CD14-positive monocyte (primary cell): Measurements from ENCODE around the gene ADAMTSL3. TPM values are rescaled to one million over a fixed set of nuclear protein-coding genes. Genes with fewer than 3 reads are reported as not detected.

ENCODE experiments used
- DNase-seq, 3 donors: peaks; one replicate each; pipeline ENCODE4 v3.0.0-alpha.2; 2011 to 2022
- H2AFZ ChIP-seq: 2 replicates; pipeline ENCODE4 v1.6.0; 2012; ENCODE audit warnings: mild to moderate bottlenecking, low read depth, low read length, inconsistent platforms; ENCODE audit not compliant: insufficient read depth, poor library complexity, severe bottlenecking
- H3K27ac ChIP-seq, 2 donors: 1 replicate in 1 of 2; 2 replicates in 1 of 2; pipeline ENCODE4 v1.5.1; 2012 to 2013; ENCODE audit warnings: low read length in 2 of 2, control low read depth in 1 of 2, inconsistent platforms in 1 of 2, low read depth in 1 of 2, mild to moderate bottlenecking in 1 of 2
- H3K27me3 ChIP-seq, 2 donors: one replicate each; pipeline versions ENCODE4 v1.6.0 to v1.6.1; 2011 to 2013; ENCODE audit warnings: low read length in 2 of 2; ENCODE audit not compliant: control insufficient read depth in 2 of 2, insufficient read depth in 2 of 2
- H3K36me3 ChIP-seq, 2 donors: replicated peaks in 1 of 2; 1 replicate in 1 of 2; 2 replicates in 1 of 2; pipeline versions ENCODE4 v1.5.1 to v1.6.1; 2012 to 2013; ENCODE audit warnings: low read length in 2 of 2, control low read depth in 1 of 2, inconsistent platforms in 1 of 2, mild to moderate bottlenecking in 1 of 2; ENCODE audit not compliant: insufficient read depth in 2 of 2, control insufficient read depth in 1 of 2
- H3K4me1 ChIP-seq, 2 donors: 1 replicate in 1 of 2; 2 replicates in 1 of 2; pipeline versions ENCODE4 v1.5.1 to v1.6.1; 2012 to 2013; ENCODE audit warnings: low read length in 2 of 2, control low read depth in 1 of 2, inconsistent platforms in 1 of 2, mild to moderate bottlenecking in 1 of 2, moderate library complexity in 1 of 2; ENCODE audit not compliant: insufficient read depth in 2 of 2, control insufficient read depth in 1 of 2
- H3K4me2 ChIP-seq: replicated peaks from 2 replicates; pipeline ENCODE3; 2012; ENCODE audit warnings: low read length, moderate library complexity, mild to moderate bottlenecking; ENCODE audit not compliant: poor library complexity, severe bottlenecking; ENCODE audit errors: extremely low read depth
- H3K4me3 ChIP-seq, 3 experiments: fragments of 200-600 bp in 1 of 3; sonication (generic) in 1 of 3; replicated peaks in 1 of 3; 1 replicate in 2 of 3; 2 replicates in 1 of 3; pipeline ENCODE4 v1.5.1; 2011 to 2013; ENCODE audit warnings: low read length in 3 of 3, mild to moderate bottlenecking in 3 of 3, control low read depth in 2 of 3, low read depth in 2 of 3, inconsistent platforms in 1 of 3, moderate library complexity in 1 of 3
- H3K79me2 ChIP-seq: 2 replicates; pipeline ENCODE4 v1.6.0; 2012; ENCODE audit warnings: mild to moderate bottlenecking, control low read depth, inconsistent platforms, low read length, moderate library complexity; ENCODE audit not compliant: insufficient read depth
- H3K9ac ChIP-seq: 2 replicates; pipeline ENCODE4 v1.6.0; 2017; ENCODE audit warnings: low read length, mild to moderate bottlenecking; ENCODE audit not compliant: insufficient read depth, poor library complexity, severe bottlenecking
- H3K9me3 ChIP-seq, 2 donors: replicated peaks in 1 of 2; 1 replicate in 1 of 2; 2 replicates in 1 of 2; pipeline versions ENCODE4 v1.5.1 to v1.6.1; 2012 to 2013; ENCODE audit warnings: low read length in 2 of 2, control low read depth in 1 of 2; ENCODE audit not compliant: control insufficient read depth in 1 of 2, insufficient read depth in 1 of 2
- H4K20me1 ChIP-seq: 2 replicates; pipeline ENCODE4 v1.6.0; 2012; ENCODE audit warnings: mild to moderate bottlenecking, low read length, control low read depth, moderate library complexity; ENCODE audit not compliant: insufficient read depth
- H3K27ac Mint-ChIP-seq, 7 donors: one replicate each; pipeline ENCODE4 v1.8.0; 2020; ENCODE audit warnings: mild to moderate bottlenecking in 7 of 7, mixed read lengths in 7 of 7, moderate library complexity in 6 of 7, inconsistent platforms in 2 of 7
- H3K27me3 Mint-ChIP-seq, 3 donors: one replicate each; pipeline ENCODE4 v1.8.0; 2021 to 2022; ENCODE audit warnings: low read depth in 3 of 3, mild to moderate bottlenecking in 3 of 3, mixed read lengths in 3 of 3, moderate library complexity in 3 of 3, inconsistent platforms in 1 of 3
- H3K36me3 Mint-ChIP-seq, 2 donors: one replicate each; pipeline ENCODE4 v1.8.0; 2020; ENCODE audit warnings: mixed read lengths in 2 of 2, inconsistent platforms in 1 of 2, mild to moderate bottlenecking in 1 of 2
- H3K4me1 Mint-ChIP-seq: one replicate; pipeline ENCODE4 v1.8.0; 2020; ENCODE audit warnings: mild to moderate bottlenecking, mixed read lengths
- H3K4me3 Mint-ChIP-seq, 2 donors: one replicate each; pipeline ENCODE4 v1.8.0; 2020; ENCODE audit warnings: mild to moderate bottlenecking in 2 of 2, mixed read lengths in 2 of 2, moderate library complexity in 1 of 2
- H3K9me3 Mint-ChIP-seq, 7 donors: one replicate each; pipeline ENCODE4 v1.8.0; 2020 to 2022; ENCODE audit warnings: mixed read lengths in 7 of 7, mild to moderate bottlenecking in 6 of 7, moderate library complexity in 6 of 7, inconsistent platforms in 2 of 7
- CTCF ChIP-seq: fragments of 200-600 bp; IDR thresholded peaks from one replicate; pipeline ENCODE4 v1.8.0; 2022; ENCODE audit warnings: antibody characterized with exemption, mild to moderate bottlenecking
- WGBS: methylation state at CpG from one replicate; pipeline ENCODE4 v1.1.5; 2013; ENCODE audit warnings: missing lambda C conversion rate; ENCODE audit not compliant: insufficient coverage; 5-methylcytosine and 5-hydroxymethylcytosine counted together
- intact Hi-C, 2 donors: fragments of 100-400 bp; cut with micrococcal nuclease; formaldehyde crosslinking; loops; one replicate each; pipeline versions ENCODE4 v1.15.0 to v1.15.1; 2023
- polyA plus RNA-seq, 3 donors: library from polyadenylated mRNA; depleted of rRNA in 1 of 3; unstranded in 2 of 3; stranded (reverse) in 1 of 3; fragments of 300-500 nt in 2 of 3; fragments of >200 nt in 1 of 3; fragmentation: Illumina TruSeq in 2 of 3; gene quantifications; 1 replicate in 2 of 3; 2 replicates in 1 of 3; pipeline ENCODE4 v1.2.3, GENCODE V29; 2012 to 2021

The ADAMTSL3 gene
- polyA plus RNA-seq, 3 donors: not detected

GRCh38 chr15:83928878-83929418 is 275.0 kb downstream of the ADAMTSL3 start:
- 50% methylated on average over 2 of the region's 5 CpGs for WGBS
- Histone ChIP-seq H3K9me3 (peaks cover 5 to 6% of the 10 kb centered on the region in 2 donors), H3K27ac (no peak overlapping the region), H3K4me2 (no peak overlapping the region), H3K36me3 (no peaks in the 10 kb centered on the region), H3K4me1 (no peaks in the 10 kb centered on the region), H3K9ac (no peak overlapping the region), H2AFZ (no peak overlapping the region), H3K79me2 (no peaks in the 10 kb centered on the region), H4K20me1 (no peaks in the 10 kb centered on the region), H3K4me3 (no peak overlapping the region), H3K27me3 (no peaks in the 10 kb centered on the region)
- Mint-ChIP-seq H3K27me3 (peaks cover 1 to 3% (median 2%) of the 10 kb centered on the region in 3 donors), H3K4me1 (no peaks in the 10 kb centered on the region), H3K27ac (no peak overlapping the region), H3K4me3 (no peak overlapping the region), H3K9me3 (peaks cover 2 to 14% (median 5%) of the 10 kb centered on the region in 7 donors), H3K36me3 (no peaks in the 10 kb centered on the region)
- intact Hi-C loops: no loop called here
- DNase-seq: no peak
- no peak for TF ChIP-seq CTCF

- Histone ChIP-seq H3K4me1 (no peaks in the 10 kb centered on the region), H3K4me3 (no peak overlapping the region), H3K9ac (no peak overlapping the region), H4K20me1 (no peaks in the 10 kb centered on the region), H3K27me3 (no peaks in the 10 kb centered on the region), H3K36me3 (no peaks in the 10 kb centered on the region), H3K4me2 (no peak overlapping the region), H2AFZ (no peak overlapping the region), H3K9me3 (peaks cover 9 to 10% of the 10 kb centered on the region in 2 donors), H3K79me2 (no peaks in the 10 kb centered on the region), H3K27ac (no peak overlapping the region)
- no peak for DNase-seq
- H3K36me3 Mint-ChIP-seq: no peaks in the 10 kb centered on the region
- WGBS: no CpG with 5 or more reads among the region's 1 CpG
- no peaks in the 10 kb centered on the region for H3K4me1 Mint-ChIP-seq
- H3K4me3 Mint-ChIP-seq: no peak overlapping the region
- TF ChIP-seq CTCF: no peak
- H3K27me3 Mint-ChIP-seq: peaks cover 1 to 3% (median 2%) of the 10 kb centered on the region in 3 donors
- peaks cover 5 to 17% (median 9%) of the 10 kb centered on the region in 7 donors for H3K9me3 Mint-ChIP-seq
- intact Hi-C loops: no loop called here
- no peak overlapping the region for H3K27ac Mint-ChIP-seq
Observed at GRCh38 chr15:83929619-83930018, 275.7 kb downstream of the ADAMTSL3 start.
